Right atrium auricular region (tissue), 2 donors: Measurements from ENCODE around the gene BABAM2. TPM values are rescaled to one million over a fixed set of nuclear protein-coding genes. Genes with fewer than 3 reads are reported as not detected.

Experiments used
- DNase-seq: peaks from one replicate; pipeline ENCODE4 v3.0.0-alpha.2; 2019; ENCODE audit warnings: low spot score
- H3K27ac ChIP-seq, 2 donors: fragments of 200-600 bp; sonication (generic); 1 replicate in 1 of 2; 2 replicates in 1 of 2; pipeline ENCODE4 v1.5.1; 2016 to 2019
- H3K27me3 ChIP-seq, 2 donors: fragments of 200-600 bp; sonication (generic); one replicate each; pipeline versions ENCODE4 v1.5.1 to v1.6.0; 2017 to 2019
- H3K36me3 ChIP-seq: fragments of 200-600 bp; sonication (generic); one replicate; pipeline ENCODE4 v1.5.1; 2016
- H3K4me1 ChIP-seq, 2 donors: fragments of 200-600 bp; sonication (generic); one replicate each; pipeline versions ENCODE4 v1.5.1 to v1.6.0; 2017 to 2019
- H3K4me3 ChIP-seq, 2 donors: fragments of 200-600 bp; sonication (generic); 1 replicate in 1 of 2; 2 replicates in 1 of 2; pipeline ENCODE4 v1.5.1; 2017 to 2019; ENCODE audit warnings: mild to moderate bottlenecking in 1 of 2, moderate library complexity in 1 of 2
- H3K9me3 ChIP-seq, 2 donors: fragments of 200-600 bp; sonication (generic); one replicate each; pipeline ENCODE4 v1.5.1; 2019
- total RNA-seq, 2 donors: library from RNA; depleted of rRNA; stranded (reverse); fragments of >200 nt; gene quantifications; one replicate each; pipeline ENCODE4 v1.1.0, GENCODE V29; 2016
- TF ChIP-seq, protein P1 (sequence below), 2 donors: fragments of 200-600 bp; sonication (generic); IDR thresholded peaks; one replicate each; pipeline ENCODE4 v1.5.1; 2019; ENCODE audit warnings: antibody characterized with exemption in 2 of 2

BABAM2 gene
- total RNA-seq, 2 donors from 2014 or later = 58.8 to 60.6 TPM

- DNase-seq = no peak
Measured at GRCh38 chr2:28338831-28339321, 448.3 kb downstream of the BABAM2 start.

GRCh38 chr2:28339516-28340175 lies 449.1 kb downstream of the BABAM2 start:
- TF ChIP-seq, protein P1, sequence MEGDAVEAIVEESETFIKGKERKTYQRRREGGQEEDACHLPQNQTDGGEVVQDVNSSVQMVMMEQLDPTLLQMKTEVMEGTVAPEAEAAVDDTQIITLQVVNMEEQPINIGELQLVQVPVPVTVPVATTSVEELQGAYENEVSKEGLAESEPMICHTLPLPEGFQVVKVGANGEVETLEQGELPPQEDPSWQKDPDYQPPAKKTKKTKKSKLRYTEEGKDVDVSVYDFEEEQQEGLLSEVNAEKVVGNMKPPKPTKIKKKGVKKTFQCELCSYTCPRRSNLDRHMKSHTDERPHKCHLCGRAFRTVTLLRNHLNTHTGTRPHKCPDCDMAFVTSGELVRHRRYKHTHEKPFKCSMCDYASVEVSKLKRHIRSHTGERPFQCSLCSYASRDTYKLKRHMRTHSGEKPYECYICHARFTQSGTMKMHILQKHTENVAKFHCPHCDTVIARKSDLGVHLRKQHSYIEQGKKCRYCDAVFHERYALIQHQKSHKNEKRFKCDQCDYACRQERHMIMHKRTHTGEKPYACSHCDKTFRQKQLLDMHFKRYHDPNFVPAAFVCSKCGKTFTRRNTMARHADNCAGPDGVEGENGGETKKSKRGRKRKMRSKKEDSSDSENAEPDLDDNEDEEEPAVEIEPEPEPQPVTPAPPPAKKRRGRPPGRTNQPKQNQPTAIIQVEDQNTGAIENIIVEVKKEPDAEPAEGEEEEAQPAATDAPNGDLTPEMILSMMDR (IDR thresholded peaks at IDR 0.05) = no peak
- peaks cover 3 to 84% of the 10 kb centered on the region in 2 donors for H3K4me1 ChIP-seq
- H3K27ac ChIP-seq = peak overlapping the region; percentile 78 to 83
- no peaks in the 10 kb centered on the region for H3K36me3 ChIP-seq
- no peaks in the 10 kb centered on the region for H3K27me3 ChIP-seq
- H3K9me3 ChIP-seq = no peaks in the 10 kb centered on the region
- no peak for DNase-seq
- H3K4me3 ChIP-seq = no peak overlapping the region

More at GRCh38 chr2:28338831-28339321, 448.3 kb downstream of the BABAM2 start:
- Histone ChIP-seq H3K27me3 (no peaks in the 10 kb centered on the region), H3K4me3 (no peak overlapping the region), H3K36me3 (no peaks in the 10 kb centered on the region), H3K9me3 (no peaks in the 10 kb centered on the region), H3K27ac (peak overlapping the region; percentile 78 to 83), H3K4me1 (peaks cover 3 to 92% of the 10 kb centered on the region in 2 donors)
- TF ChIP-seq, protein P1 (IDR thresholded peaks at IDR 0.05) = no peak

DNA sequence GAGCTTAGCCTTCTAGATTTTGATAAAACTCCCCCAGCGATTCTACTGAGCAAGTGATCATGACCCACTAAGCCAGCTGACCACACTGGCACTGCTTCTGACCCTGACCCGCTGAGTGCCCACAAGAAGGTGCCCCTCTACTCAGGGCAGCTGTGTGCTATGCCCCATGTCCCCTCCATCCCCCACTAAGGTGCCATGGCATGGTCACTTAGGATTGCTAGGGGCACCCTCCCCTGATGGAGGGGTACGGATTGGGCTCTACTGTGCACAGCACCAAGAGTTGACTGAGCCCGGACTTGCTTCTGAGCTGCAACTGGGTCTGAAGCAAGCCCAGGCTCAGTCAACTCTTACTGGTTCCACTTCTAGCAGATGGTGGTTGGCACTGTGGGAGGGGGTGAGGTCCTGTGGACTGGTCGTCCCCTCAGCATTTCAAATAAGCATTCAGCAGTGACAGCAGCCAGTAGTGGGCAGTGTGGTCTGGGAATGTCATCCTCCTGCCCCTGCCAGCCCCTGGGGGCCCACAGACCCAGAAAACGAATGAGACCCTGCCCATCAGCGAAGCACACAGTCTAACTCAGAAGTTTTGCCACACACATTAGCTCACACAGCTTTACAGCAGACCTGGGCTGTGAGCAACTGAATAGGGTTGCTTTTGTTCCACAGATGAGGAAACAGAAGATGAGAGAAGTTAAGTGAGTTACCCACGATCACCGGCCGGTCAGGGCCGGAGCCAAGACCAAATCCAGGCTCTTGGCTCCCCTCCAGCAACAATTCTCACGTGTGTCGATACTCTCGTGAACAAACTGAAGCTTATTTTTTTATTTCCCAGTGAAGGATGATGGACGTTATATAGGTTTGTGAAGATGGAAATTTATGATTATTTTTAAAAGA lies 450.0 kb downstream of the BABAM2 start:
- H3K4me1 ChIP-seq = peaks cover 3 to 75% of the 10 kb centered on the region in 2 donors
- no peak for DNase-seq
- TF ChIP-seq, protein P1 (IDR thresholded peaks at IDR 0.05) = no peak
- H3K4me3 ChIP-seq = no peak overlapping the region
- no peaks in the 10 kb centered on the region for H3K9me3 ChIP-seq
- no peaks in the 10 kb centered on the region for H3K36me3 ChIP-seq
- no peaks in the 10 kb centered on the region for H3K27me3 ChIP-seq
- H3K27ac ChIP-seq = peak overlapping the region; percentile 78 to 83

- Histone ChIP-seq H3K27ac (peak overlapping the region; percentile 78 to 83), H3K4me3 (no peak overlapping the region), H3K4me1 (peaks cover 3 to 68% of the 10 kb centered on the region in 2 donors), H3K27me3 (no peaks in the 10 kb centered on the region), H3K36me3 (no peaks in the 10 kb centered on the region), H3K9me3 (no peaks in the 10 kb centered on the region)
- no peak for DNase-seq
- TF ChIP-seq, protein P1 (IDR thresholded peaks at IDR 0.05) = no peak
Measured at GRCh38 chr2:28341208-28341891, 450.8 kb downstream of the BABAM2 start.

GRCh38 chr2:28342081-28342967 lies 451.8 kb downstream of the BABAM2 start:
- TF ChIP-seq, protein P1 (IDR thresholded peaks at IDR 0.05) = no peak
- Histone ChIP-seq H3K27ac (peak overlapping the region; percentile 78 to 83), H3K36me3 (no peaks in the 10 kb centered on the region), H3K27me3 (no peaks in the 10 kb centered on the region), H3K9me3 (no peaks in the 10 kb centered on the region), H3K4me1 (peaks cover 3 to 65% of the 10 kb centered on the region in 2 donors), H3K4me3 (peak overlapping the region in 1 of 2 donors; percentile 16)
- peak; percentile 92 for DNase-seq
